Sigmoid colon (tissue), 4 donors: ENCODE measurements around the gene CNTNAP4.

Experiments
- EP300 ChIP-seq, 4 donors: sonication (generic); formaldehyde crosslinking; IDR thresholded peaks; one replicate each; pipeline ENCODE4 v1.6.1; 2017; ENCODE audit warnings: antibody characterized with exemption in 4 of 4
- POLR2A ChIP-seq, 2 donors: fragments of 450-650 bp; IDR thresholded peaks; one replicate each; pipeline ENCODE4 v1.6.1; 2016; ENCODE audit warnings: antibody characterized with exemption in 2 of 2, mild to moderate bottlenecking in 2 of 2, moderate library complexity in 2 of 2
- POLR2AphosphoS5 ChIP-seq, 4 donors: sonication (generic); formaldehyde crosslinking; IDR thresholded peaks; one replicate each; pipeline ENCODE4 v1.6.1; 2017; ENCODE audit warnings: antibody characterized with exemption in 4 of 4
- TF ChIP-seq, protein P1 (sequence below), 4 experiments: fragments of 450-650 bp in 3 of 4; fragments of 200-600 bp in 1 of 4; IDR thresholded peaks; one replicate each; pipeline ENCODE4 v1.5.1; 2016 to 2019; ENCODE audit warnings: antibody characterized with exemption in 4 of 4, mild to moderate bottlenecking in 3 of 4, moderate library complexity in 2 of 4

DNA sequence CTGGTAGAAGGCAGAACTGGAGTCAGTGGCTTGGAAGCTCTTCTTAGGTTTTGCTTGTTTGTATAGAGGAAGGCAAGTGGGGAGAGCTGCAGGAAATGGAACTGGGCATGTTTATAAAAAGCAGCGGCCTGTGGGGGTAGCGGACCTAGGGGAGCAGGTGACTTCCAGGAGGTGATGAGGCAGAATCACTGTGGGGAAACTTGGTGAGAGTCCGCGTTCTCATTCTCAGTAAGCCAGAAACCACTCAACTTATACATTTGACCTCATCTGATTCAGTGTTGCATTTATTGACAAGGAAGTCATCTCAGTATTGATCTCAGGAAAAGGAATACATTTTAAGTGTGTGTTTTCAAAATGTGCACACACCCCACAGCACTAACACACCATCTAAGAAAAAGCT, 299.8 kb downstream of the CNTNAP4 start:
- TF ChIP-seq, protein P1, sequence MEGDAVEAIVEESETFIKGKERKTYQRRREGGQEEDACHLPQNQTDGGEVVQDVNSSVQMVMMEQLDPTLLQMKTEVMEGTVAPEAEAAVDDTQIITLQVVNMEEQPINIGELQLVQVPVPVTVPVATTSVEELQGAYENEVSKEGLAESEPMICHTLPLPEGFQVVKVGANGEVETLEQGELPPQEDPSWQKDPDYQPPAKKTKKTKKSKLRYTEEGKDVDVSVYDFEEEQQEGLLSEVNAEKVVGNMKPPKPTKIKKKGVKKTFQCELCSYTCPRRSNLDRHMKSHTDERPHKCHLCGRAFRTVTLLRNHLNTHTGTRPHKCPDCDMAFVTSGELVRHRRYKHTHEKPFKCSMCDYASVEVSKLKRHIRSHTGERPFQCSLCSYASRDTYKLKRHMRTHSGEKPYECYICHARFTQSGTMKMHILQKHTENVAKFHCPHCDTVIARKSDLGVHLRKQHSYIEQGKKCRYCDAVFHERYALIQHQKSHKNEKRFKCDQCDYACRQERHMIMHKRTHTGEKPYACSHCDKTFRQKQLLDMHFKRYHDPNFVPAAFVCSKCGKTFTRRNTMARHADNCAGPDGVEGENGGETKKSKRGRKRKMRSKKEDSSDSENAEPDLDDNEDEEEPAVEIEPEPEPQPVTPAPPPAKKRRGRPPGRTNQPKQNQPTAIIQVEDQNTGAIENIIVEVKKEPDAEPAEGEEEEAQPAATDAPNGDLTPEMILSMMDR (IDR thresholded peaks at IDR 0.05): no peak
- TF ChIP-seq POLR2AphosphoS5 (IDR thresholded peaks at IDR 0.05): no peak
- TF ChIP-seq POLR2A (IDR thresholded peaks at IDR 0.05): no peak
- TF ChIP-seq EP300 (IDR thresholded peaks at IDR 0.05): no peak
